Colon (tissue), 2 donors: ENCODE results near the gene STAMBP.
"Not testable (repeated sequence)": the region's sequence is repeated elsewhere in the genome, so short reads cannot be mapped to it uniquely, and the experiment has no call there.

Experiments used
- FAIRE-seq: peaks from 2 replicates; lab custom pipeline; 2012; peaks lifted over from hg19 to GRCh38; lab: Jason Lieb, UNC
- donor health status: control.
- donor health status: control.

Gene STAMBP

DNA sequence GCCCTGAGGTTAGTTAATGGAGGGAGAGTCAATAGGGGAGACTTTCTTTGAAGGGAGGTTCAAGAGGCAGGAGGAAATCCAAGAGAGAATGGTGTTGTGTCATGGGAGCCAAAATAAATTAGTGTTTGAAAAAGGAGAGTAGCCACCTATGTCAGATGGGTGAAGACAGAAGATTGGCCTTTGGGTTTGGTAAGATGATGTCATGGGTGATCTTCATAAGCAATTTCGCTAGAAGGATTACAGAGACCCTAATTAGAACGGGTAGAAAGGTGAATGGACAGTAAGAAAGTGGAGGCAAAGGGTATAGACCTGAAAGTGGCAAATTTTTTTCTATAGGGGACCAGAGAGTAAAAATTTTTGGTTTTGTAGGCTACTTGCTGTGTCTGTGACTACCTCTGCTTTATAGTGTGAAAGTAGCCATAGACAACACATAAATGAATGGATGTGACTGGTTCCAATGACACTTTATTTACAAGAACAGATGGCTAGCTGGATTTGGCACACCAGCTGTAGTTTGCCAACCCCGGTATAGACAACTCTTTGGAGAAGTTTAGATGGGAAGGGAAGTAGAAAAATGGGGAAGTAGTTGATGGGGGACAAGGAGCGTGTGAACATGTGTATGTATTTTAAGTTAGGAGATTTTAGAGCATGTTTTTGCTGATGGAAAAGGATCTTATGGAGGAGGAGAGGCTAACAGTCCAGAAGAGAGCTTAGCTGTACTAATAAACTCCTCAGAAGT, 9.3 kb downstream of the STAMBP start:
- FAIRE-seq = no peak

DNA sequence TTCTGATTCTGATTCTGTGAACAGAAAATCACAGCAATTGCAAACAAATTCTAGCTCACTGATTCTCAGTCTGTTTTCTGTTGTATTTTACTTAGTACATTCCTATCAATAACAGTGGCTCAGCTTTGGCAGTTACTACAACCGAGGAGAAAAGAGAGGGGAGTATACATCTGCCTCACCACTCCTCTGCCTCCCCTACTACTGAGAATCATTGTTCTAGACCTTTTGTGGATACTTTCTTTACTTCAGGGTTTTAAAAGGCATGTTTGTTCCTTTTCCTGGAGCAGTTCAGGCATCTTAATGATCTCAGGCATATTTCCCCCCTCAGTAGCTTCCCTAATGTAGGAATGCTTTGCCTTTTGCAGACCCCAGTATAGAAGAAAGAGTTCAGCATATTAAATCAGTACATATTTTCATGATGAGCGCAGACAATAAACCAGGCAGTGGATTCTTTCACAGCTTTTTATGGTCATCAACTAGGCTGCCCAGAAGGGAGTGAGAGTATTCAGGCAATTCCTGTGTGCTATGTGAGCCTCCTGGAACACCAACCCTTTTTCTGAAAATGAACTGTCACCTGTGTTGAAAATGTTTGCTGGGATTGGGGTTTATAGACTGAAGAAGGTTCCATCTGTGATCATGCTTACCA, 10.3 kb downstream of the STAMBP start:
- no peak for FAIRE-seq

DNA sequence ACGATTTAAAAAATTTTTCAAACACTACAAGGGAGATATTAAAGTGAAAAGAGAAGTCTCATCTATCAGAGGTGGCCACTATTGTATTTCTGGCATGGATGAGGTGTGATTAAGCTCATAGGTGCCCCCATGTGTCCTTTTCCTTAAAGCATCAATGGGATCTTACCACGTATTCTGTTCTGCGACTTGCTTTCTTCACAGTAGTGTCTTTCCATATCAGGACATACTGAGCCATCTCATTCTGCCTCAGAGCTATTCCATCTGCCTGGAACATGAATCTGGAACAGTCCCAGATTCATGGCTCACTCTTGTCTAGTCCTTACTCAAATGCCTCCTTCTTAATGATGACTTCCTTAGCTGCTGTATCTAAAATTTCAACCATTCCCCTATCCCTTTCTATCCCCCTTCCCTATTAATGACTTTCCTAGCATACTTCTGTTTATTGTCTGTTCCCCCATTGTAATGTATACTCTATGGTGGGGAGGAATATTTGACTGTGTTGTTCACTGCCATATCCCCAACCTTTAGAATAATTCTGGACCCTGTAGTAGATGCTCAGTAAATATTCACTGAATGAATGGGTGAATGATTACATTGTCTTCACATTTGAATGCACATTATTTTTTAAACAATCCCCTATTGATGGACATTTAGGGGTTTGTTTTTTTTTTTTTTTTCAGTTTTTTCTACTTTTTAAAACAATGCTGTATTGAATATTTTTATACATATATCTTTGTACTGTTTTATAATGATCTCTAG, 11.1 kb downstream of the STAMBP start:
- FAIRE-seq = no peak

DNA sequence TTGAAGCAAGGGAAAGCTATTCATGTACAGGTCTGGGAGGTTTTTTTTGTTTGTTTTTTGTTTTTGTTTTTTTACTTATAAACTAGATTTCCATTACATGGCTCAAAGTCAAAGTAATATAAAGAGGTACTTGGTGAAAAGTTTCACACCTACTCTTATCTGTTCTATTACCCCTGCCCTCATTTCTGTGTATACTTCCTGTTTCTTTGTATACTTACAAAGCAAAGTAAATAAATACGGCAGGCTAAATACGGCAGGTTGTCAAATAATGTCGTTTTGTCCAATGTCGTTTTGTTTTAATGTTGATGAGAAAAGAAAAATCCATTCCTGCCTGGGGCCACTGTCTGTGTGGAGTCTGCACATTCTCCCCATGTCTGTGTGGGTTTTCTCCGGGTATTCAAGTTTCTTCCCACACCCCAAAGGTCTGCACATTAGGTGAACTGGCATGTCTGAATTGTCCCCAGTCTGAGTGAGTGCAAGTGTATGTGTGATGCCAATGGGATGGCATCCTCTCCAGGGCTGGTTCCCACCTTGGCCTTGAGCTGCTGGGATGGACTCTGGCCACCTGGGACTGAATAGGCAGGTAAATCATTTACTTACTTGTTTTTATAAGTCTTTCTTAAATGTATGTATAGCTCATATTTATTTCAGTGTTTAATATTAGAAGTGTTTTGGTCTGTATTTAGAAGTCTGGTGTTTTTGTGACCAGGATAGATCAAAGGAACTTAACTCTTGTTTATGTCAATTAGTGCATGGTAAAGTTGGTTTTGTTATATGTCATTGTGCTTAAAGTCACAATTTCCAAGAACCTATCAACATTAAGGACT, 13.4 kb downstream of the STAMBP start:
- peak; percentile 64 for FAIRE-seq

DNA sequence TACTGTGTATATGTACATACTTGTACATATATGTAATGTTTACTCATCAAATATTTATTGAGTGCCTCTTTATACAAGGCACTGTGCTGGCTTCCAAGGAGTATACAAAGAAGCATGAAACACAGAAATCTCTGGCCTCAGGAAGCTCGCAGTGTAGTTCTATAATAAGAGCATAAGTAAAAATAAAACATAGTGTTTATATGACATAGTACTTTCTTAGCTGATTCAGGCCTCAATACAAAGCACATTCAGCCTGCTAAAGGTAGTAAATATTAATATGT, 13.9 kb downstream of the STAMBP start:
- FAIRE-seq = no peak

DNA sequence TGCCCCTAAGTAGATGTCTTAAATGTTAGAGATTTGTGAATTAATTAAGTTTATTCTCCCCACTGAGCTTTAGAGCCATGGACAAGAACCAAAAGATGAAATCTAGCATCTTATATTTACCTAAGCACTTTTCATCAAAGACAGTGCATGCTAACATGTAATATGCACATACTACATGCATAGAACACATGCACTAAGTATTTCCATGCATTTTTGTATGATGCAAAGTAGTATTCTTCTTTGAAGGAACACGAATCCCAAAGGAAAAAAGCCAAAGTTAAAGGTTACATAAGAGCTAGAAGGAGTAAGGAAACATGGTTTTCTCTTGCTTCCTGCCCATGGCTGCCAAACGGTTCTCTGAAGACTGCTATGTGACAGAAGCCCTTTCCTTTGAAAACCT, 15.3 kb downstream of the STAMBP start:
- no peak for FAIRE-seq

DNA sequence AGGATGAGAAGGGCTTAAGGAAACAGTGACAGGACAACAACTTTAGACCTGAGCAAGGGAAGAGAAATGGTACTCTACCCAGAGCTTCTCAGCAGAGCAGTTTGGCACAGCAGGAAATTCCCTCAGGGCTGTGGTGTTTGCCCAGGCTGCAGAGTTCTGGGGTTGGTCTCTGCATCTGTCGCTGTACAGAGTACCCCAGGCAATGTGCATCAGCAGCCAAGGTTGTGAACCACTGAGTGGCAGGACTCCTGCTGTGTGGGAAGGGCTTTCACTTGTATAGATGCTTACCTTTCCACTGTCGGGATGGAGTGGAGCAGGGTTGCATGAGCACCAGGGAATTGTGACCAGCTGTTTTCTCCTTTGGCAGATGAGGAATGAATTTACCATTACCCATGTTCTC, 21.2 kb downstream of the STAMBP start:
- FAIRE-seq = no peak

DNA sequence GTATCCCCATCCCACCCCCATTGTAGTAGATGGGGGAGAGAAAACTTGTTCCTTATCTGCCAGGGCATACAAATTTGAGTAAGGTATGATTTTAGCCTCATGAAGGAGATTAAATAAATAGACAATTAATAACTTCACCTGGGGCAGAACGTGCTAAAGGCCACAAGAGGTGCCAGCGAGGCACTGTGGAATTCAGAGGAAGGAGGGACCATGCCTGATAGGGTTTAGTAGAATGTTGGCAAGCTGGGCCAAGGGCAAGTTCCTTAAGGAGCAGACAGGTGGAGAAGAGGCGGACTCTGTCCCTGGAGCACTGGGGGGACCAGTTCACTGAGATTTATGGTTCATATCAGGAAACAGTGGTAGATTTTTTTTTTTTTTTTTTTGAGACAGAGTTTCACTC, 22.5 kb downstream of the STAMBP start:
- no peak for FAIRE-seq

DNA sequence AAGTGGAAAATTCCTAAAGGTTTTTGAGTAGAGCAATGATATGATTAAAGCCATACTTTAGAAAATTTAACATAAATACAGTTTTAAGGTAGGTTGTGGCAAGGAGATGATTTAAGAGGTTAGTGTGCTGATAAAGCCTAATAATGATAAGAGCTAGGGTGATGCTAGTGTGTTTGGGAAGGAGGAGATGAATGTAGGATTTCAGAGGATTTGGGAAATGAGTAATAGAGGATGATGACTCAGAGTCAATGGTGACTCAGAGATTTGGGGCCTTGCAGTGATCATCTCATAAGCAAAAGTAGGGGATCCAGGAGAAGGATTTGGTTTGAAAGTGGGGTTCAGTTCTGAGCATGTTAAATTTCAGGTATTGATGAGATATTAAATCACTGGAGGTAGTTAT, 23.3 kb downstream of the STAMBP start:
- no peak for FAIRE-seq

DNA sequence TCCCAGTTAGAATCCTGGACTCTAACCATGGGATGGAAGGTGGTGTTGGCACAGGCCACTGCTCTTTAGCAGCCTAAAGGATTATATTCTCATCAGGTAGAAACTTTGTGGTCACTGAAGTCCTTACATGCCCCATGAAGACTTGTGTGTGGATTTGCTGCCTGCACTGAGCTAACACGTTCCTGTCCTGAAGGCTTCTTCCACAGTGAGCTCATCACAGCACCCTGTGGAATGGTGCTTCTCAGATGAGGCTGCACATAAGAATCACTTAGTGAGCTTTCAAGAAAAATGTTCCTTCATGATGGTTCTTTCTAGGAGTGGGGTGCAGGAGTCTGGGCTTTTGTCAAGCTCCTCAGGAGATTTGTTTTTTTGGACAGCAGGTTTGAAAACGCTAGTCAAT, 26.8 kb downstream of the STAMBP start:
- FAIRE-seq = no peak

DNA sequence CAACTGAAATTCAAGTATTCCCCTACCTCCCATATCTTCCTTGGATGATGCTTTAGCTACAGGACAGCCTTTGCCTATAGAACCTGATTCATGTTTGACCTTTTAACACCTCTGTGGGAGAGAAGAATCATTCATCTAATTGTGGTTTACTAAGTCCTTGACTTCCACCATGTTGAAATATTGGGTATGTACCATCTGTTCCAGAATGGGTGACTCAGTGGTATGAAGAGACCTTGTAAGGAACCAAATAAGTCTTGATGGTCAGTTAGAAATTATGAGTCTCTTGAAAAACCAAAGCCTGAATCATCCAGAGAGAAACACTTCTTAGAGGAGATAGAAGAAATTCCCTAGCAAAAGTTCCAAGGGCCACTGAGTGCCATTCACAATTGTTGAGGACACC, 27.5 kb downstream of the STAMBP start:
- no peak for FAIRE-seq

DNA sequence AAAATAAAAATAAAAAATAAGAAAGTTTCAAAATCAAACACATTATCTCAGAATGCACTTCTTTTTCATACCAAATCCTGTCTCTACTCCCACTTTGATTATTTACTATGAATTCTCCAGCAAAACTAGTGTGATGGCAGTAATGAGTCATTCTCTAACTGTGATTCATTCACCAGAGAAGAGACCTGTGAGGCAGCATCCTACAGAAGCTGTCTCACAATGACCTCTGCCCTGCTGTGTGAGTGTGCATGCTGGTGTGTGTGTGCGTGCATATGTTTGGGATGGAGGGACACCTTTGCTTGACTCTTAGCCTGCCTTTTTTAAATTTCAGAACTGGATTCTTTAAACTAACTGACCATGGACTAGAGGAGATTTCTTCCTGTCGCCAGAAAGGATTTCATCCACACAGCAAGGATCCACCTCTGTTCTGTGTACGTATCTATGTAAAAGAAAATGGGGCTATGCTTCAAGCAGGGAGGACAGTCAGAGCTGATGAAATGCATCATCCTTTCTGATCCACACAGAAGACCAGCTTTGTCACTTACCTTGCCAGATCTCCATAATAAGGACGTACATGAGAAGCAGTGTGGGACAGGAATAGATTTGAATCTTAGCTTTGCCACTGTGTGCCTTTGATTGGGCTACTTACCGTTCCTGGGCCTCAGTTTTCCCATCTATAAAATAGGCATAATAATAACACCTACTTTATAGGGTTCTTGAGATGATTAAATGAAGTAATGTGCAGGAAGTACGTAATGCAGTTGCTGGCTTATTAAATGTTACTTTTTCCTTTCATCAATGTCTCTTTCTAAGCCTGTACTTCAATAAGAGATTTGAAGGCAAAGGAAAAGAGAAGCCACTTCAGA, 31.2 kb downstream of the STAMBP start:
- FAIRE-seq = no peak

DNA sequence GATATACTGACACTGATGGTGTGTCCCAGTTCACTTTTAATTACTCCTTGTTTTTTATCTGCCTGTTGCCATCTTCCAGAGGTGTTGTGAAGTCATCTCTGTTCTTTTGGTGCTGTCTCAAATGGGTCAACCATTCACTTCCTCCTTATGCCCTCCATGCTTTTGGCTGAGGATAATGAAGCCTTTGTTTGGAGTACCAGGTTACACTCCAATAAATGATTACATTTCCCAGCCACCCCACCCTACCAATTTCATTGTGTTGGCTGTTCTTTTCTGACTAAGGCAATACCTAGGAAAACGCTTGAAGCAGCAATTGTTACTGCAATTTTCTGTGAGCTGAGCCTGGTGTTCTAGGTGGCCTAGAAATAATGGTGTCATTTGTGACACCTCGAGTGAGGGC, 34.2 kb downstream of the STAMBP start:
- no peak for FAIRE-seq

DNA sequence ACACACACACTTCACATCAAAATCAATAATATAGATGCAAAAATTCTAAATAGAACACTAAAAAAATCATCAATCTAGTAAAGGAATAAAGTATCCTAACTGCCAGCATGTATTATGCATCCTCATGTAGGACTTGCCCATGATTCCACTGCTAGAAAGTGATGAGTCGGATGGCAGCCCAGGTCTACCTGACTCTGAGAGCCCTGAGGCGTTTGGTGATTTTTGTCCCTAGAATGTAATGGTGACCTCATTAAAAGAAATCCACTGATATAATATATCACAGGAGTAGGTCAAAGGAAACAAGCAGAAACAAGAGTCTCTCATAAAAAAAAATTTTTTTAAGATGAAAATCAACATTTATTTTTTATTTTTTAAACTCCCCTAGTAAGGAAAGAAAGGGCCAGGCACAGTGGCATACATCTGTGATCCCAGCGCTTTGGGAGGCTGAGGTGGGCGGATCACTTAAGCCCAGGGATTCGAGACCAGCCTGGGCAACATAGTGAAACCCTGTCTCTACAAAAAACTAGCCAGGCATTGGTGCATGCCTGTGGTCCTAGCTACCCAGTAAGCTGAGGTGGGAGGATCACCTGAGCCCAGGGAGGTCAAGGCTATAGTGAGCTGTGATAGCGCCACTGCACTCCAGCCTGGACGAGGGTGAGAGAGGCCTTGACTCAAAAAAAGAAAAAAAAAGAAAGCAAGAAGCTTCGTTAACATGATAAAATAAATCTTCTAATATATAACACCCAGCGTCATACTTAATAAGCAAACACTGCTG, 39.6 kb downstream of the STAMBP start:
- FAIRE-seq = no peak

DNA sequence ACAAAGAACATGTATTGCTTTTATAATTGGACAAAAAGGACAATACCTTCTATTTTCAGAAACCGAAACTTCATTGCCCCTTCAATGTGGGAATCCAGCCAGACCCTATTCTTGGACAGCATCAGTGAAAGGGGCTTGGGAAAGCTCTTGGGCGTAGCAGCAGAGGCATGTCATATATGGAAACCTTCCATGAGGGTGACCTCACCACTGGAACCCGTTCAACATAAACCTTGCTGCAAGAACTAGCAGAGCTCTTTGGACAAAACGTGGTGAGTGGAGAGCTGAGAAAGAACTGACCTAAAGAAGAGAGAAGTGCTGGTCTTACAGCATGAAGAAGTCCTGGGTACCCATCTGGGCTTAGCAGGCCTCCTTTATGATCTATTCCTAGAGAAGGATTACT, 41.3 kb downstream of the STAMBP start:
- FAIRE-seq = no peak

DNA sequence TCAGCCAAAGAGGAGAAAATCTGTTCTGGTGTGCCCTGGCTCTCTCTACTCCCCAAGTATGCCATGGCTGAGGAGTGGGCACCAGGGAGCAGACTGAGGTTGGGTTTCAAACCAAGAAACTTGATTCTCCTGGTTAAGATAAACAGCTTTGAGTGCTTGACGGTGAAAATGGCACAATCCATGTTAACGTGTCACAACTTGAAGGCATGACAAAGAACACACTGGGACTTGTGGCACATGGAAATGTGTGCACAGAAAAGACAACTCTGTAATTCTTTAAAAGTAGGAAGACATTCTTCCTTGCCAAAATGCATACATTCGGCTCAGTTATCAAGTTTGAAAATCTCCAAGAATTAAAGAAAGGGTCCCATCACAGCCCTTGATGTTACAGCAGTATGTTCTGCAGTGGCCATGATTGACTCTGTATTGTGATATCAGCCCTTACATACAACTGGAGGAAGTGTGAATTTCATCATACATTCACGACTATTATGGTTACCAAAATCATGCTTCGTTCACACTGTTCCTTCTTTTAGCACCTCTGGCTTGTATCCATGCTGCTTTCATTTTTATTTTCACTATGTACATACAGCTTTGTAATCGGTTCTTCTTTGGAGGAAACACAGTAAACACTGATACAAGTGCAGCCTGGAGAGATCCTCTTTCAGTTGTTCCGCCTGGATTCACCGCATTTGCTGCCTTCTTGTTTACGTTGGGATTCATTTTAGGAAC, 48.5 kb downstream of the STAMBP start:
- no peak for FAIRE-seq

DNA sequence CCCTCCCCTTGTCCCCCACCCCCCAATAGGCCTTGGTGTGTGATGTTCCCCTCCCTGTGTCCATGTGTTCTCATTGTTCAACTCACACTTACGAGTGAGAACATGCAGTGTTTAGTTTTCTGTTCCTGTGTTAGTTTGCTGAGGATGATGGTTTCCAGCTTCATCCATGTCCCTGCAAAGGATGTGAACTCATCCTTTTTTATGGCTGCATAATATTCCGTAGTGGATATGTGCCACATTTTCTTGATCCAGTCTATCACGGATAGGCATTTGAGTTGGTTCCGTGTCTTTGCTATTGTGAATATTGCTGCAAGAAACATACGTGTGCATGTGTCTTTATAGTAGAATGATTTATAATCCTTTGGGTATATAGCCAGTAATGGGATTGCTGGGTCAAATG, 49.2 kb downstream of the STAMBP start:
- FAIRE-seq = not testable (repeated sequence)

DNA sequence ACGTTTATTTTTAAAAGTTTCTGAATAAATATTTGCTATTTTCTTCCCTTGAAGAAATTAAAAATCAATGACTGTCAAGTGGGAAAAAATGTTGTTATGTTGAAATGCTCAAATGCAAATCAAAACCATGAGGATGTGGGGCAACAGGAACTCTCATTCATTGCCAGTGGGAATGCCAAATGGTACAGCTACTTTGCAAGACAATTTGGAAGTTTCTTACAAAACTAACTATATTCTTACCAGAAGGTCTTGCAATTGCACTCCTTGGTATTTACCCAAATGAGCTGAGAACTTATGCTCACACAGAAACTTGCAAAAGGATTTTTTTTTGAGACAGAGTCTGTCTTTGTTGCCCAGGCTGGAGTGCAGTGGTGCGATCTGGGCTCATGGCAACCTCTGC, 56.6 kb downstream of the STAMBP start:
- no peak for FAIRE-seq

DNA sequence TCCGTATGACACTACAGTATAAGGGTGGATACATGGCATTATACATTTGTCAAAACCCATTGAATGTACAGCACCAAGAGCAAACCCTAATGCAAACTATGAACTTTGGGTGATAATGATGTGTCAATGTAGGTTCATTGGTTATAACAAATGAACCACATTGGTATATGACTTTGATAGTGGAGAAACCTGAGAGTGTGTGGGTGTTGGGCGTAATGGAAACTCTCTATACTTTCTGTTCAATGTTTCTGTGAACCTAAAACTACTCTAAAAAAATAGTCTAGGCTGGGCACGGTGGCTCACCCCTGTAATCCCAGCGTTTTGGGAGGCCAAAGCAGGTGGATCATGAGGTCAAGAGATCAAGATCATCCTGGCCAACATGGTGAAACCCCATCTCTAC, 57.6 kb downstream of the STAMBP start:
- FAIRE-seq = no peak
